ENCODE results near the gene KLHL36.

The KLHL36 gene

GRCh38 chr16:84647828-84648594 lies at the start of gene KLHL36:
Gene KLHL36 (plus strand): TSS chr16:84648511. CDS start chr16:84650868, 2,357 bp downstream.
- DNase-seq (ENCODE audit: low spot score): peak; percentile 59

- DNase-seq (ENCODE audit: low spot score): peak; percentile 78
Observed at GRCh38 chr16:84599521-84600202, 48.6 kb upstream of the KLHL36 start.

GRCh38 chr16:84600343-84601229 lies 47.7 kb upstream of the KLHL36 start:
- DNase-seq (ENCODE audit: low spot score): peak; percentile 30

DNA sequence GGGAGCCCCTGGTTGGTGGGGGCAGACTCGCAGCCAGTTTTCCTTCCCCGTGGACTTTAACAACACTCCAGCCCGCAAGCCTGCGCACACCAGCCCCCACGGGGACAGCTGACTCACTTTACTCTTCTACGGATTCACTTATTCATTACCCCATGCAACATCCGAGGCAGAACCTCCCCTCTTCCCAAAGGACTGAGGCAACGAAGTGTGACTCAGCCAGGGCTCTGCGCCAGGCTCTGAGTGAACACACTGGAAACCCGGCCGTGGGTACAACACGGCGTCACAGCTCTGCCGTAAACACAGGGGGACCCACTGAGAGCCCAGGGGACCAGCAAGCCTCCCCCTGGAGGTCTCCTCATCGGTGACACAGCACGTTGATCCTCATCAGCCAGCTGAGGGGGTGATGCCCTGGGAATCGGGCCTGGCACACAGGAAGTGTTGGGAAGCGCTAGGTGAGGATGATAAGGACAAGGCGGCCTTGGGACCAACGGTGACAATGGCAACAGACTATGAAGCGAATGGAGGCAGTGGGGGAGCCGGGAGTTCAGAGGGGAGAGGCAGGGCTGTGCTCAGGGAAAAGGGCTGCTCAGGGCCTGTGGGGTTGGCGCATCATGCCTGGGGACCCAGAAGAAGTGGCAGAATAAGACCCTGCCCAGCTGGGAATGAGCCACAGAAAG lies 45.0 kb upstream of the KLHL36 start:
- peak; percentile 96 for DNase-seq (ENCODE audit: low spot score)

DNA sequence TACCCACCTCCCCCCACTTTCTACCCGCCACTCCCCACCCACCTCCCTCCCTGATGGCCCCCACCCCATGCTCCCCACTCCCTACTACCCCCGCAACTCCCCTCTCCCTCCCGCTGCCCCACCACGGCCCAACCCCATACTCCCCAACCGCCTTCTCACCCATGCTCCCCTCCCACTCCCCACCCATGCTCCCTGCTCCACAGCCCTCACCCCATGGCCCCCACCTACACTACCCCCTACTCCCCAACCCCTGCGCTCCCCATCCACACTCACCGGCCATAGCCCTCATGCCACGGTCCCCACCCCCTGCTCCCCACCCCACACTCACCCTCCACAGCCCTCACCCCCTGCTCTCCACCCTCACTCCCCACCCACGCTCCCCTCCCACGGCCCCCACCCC lies 44.4 kb upstream of the KLHL36 start:
- DNase-seq (ENCODE audit: low spot score): no peak

- peak; percentile 62 for DNase-seq (ENCODE audit: low spot score)
Observed at GRCh38 chr16:84604477-84605013, 43.8 kb upstream of the KLHL36 start.

GRCh38 chr16:84605339-84605848 lies 42.9 kb upstream of the KLHL36 start:
- no peak for DNase-seq (ENCODE audit: low spot score)

DNA sequence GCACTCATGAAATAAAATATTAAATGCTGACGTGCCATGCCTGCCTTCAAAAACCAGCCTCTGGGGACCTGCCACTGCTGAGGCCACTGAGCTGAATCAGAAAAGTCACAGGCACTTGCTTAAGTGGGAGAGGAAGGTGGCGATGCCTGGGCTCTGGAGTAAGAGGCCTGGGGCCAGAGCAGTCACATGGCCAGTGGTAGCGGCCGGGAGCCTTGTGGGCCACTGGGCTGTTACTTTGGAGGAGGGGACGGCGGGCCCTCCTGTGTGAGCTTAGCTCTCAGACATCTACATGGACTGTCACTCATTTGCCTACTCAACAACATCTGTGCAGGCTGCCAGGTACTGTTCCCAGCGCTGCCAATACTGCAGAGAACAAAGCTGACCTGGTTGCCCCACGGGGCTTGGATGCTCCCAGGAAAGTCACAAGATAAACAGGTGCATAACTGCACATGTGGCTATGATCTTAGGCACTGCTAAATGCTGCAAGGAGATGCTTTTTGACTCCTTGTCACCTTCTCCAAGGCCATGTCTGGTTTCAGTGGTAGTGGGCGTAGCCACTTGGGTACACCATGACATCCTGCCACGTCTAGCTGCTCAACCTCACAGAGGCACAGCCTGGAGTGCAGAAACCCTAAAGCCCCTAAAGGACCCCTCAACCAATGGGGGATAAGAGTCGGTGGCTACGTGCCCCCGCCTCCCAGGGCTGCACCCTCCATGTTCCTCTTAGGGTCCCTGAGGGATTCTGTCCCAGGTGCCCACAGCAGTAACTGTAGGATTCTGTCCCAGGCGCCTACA lies 42.0 kb upstream of the KLHL36 start:
- DNase-seq (ENCODE audit: low spot score): no peak

DNA sequence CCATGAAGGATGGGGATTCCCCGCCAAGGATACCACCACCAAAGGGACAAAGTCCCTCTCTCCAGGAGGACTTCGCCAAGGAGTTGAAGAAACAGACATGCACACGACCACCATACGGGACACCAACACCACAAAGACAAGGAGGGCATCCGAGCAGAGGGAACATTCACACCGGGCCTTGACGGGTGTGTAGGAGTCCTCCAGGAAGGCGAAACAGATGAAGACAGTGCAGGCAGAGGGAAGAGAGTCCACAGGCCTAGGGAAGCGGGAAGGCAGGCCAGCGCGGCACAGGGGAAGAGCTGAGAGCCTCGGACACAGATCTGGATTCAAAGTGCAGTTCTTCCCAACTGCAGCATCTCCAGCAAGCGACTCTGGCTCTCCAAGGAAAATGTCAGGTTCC lies 41.2 kb upstream of the KLHL36 start:
- no peak for DNase-seq (ENCODE audit: low spot score)

GRCh38 chr16:84607694-84608093 lies 40.6 kb upstream of the KLHL36 start:
- DNase-seq (ENCODE audit: low spot score): no peak

GRCh38 chr16:84608282-84608681 lies 40.0 kb upstream of the KLHL36 start:
- DNase-seq (ENCODE audit: low spot score): no peak

- DNase-seq (ENCODE audit: low spot score): no peak
Observed at GRCh38 chr16:84609563-84610177, 38.6 kb upstream of the KLHL36 start.

DNA sequence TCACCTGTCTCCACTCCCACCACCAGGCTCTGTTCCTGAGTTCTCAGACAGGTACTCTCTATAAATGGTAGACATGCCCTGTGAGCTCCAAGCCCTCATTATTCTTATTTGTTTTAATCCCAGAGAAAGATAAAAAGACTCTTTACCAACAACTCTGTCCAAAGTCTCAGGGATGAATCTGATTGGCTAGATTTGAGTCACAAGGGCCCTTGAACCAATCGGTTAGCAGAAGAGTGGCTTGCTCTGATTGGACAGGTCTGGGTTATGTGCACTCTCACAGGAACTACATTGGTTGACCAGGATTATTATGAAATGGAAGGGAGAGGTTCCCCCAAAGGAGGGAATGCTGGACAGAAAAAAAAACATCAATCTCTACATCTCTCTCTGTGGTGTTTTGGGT lies 37.9 kb upstream of the KLHL36 start:
- DNase-seq (ENCODE audit: low spot score): no peak

GRCh38 chr16:84611041-84611440 lies 37.3 kb upstream of the KLHL36 start:
- DNase-seq (ENCODE audit: low spot score): no peak

GRCh38 chr16:84612686-84613085 lies 35.6 kb upstream of the KLHL36 start:
- no peak for DNase-seq (ENCODE audit: low spot score)

DNA sequence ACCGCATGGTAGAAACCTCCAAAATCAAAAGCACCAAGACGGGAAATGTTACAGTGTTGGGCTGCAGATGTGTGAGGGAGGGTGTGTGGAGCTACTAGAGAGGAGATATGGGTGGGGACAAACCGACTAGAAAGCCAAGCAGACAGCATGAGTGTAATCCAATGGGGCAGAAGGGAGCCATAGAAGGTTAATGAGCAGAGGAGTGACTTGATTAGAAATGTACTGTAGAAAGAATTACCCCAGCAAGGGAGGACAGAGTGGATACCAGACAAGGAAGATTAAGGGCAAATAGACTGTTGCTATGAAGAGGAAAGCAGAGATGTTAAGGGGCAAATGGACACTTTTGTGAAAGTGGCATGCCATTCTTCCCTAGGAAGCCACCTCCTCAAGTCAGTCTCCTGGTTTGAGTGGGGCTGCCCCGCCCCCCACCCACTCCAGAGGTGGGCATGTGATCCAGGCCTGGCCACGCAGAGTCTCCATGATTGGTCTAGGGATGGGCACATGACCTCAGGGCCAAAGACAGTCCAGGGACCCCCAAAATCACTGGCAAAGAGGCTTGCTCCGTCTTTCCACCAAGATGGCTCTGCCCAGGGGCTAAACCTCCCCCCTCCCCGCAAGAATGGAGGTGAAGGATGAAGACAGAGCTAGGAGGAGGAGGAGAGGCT lies 34.8 kb upstream of the KLHL36 start:
- DNase-seq (ENCODE audit: low spot score): no peak

GRCh38 chr16:84614073-84614459 lies 34.2 kb upstream of the KLHL36 start:
- no peak for DNase-seq (ENCODE audit: low spot score)

DNA sequence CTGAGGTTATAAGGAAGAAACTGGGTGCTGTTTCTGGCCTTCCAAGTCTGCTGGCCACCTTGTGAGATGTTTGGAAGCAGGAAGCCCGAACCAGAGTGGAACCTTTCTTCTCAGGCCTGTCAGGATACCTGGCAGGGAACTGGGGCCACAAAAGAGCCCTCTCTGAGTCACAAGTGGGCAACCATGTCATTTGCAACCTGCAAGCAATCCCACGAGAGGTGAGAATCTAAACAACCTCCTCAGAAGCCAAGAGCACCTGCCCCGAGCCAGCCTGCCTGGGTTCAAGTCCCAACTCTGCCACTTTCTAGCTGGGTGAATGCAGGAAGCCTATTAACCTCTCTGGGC lies 33.7 kb upstream of the KLHL36 start:
- no peak for DNase-seq (ENCODE audit: low spot score)

DNA sequence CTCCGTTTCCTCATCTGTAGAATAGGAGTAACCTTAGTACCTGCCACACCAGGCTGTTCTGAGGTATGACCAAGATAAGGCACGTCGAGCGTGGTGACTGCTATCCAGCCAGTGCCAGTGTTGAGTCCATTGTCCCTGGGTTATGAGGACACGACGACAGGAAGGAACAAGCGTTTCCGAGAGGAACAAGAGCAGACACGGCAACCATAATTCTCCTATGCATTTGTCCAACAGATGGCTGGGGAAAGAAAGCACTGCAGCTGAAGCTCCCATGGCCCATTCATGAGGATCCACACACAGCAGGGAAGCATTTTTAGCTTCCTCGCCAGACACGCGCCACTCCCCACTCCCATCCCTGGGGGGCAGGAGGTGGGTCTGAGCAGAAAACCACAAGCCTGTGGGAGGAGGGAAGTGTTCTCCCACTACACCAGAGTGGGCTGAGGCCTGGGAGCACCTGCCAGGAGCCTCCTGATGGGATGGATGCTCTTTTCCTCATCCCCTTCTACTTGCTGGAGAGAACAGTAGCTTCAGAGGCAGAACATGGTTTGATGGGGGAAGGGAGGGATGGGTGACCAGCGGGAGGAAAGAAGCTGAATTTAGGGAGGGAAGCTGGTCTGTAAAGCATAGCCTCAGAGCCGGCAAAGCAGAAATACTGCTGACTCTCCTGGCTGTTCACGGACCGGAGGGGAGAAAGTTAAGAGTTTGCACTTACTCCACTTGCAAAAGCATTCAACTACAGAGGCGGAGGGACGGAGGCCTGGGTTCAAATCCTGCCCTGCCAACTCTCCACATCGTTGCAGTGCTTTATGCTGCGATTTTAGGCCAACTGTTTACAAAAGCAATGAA lies 33.1 kb upstream of the KLHL36 start:
- DNase-seq (ENCODE audit: low spot score): no peak
